GM21619 (cell line): ENCODE measurements around the gene HTRA2.

Source experiments
- ATAC-seq: cut with Tn5 transposase; IDR thresholded peaks from one replicate; pipeline ENCODE4 v1.9.1; 2021; ENCODE audit not compliant: unreplicated experiment

HTRA2 gene

DNA sequence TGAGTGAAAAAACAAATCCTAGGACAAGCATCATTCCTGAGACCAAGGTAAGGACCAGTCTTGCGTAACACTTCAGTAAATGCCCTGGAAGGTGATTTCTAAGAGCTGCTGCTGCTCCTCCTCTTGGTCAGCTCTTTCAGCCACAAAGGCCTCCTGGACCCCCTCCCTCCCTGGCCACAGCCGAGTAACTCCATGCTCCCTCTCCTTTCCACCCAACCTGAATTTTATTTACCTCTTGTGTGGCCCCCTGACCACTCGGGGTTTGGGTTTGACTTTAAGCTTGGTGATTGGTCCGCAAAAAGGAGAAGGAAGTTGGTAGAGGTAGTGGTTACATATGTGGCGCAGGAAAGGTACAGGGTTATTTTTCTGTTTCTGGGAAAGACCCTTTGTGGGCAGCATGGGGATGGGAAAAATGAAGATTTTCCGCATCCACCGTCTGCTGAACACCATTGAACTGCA, 9.2 kb downstream of the HTRA2 start:
- no peak for ATAC-seq

DNA sequence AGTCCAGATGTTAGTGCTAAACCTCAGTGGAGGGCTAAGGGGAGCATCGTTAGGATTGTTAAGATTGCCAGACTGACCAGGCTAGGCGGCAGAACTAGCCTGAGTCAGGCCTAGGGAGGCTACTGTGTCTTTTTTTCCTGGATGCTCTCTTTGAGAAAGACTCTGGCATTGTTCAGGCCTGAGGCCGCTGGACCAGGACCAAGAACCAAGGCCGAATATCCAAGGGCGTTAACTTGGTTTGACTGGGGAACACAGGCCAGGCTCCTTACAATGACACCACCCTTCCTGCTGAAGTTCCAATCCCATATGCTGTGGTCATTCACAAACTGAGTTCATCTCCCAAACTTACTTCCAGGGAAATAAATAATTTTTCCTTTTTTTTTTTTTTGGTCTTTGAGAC, 10.6 kb downstream of the HTRA2 start:
- no peak for ATAC-seq

DNA sequence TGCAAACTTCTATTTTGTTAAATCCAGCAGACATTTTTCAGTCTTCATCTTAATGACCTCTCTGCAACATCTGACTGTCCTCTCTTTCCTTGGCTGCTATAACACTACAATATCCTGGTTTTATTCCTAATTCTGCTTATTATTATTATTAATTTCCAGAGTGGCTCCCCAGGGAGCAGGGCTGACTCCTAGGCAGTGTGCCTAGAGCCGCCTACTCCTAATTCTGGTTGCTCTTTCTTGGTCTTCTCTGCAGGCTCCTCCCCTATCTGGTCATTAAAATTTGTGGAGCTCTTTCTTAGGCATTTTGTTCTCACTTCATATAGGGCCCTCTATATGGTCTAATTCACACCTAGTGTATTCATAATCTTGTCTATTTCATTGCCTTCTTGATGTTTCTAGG, 13.2 kb downstream of the HTRA2 start:
- ATAC-seq: no peak

DNA sequence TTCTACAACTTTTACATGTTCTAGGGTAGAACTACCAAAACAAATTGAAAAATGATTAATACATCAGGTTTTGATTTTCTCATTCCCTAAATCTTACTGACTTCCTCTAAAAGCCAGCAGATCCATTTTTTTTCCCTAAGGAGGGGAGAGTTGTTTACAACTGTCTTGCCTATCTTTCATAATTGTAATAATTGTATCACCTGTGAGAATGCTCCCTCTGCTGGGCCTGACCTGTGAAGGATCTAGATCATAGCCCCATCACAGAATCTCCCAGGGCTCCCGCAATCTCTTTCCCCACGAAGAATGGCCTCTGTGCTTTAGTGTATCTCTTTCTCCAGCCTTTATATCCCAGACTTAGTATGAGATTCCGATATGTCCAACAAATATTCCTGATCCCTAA, 14.9 kb downstream of the HTRA2 start:
- no peak for ATAC-seq

DNA sequence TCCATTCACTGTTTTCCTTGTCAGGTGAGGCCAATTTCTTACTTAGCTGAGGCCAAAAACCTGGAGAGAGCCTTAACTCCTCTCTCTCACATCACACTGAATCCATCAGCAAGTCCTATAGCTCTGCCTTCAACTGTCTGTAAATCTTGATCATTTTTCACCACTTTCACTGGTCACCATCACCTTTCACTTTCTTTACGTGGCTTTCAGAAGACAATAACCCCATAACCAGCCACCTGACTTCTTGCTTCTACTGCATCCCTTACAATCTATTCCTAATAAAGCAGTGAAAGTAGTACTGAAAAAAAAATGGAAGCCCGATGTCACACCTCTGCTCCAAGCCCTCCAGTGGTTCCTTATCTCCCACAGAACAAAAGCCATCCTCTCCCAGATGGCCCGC, 16.3 kb downstream of the HTRA2 start:
- ATAC-seq: no peak

GRCh38 chr2:74548285-74548899, 18.7 kb downstream of the HTRA2 start:
- no peak for ATAC-seq

- no peak for ATAC-seq
These were observed 19.4 kb downstream of the HTRA2 start for GRCh38 chr2:74548900-74549826.

- no peak for ATAC-seq
These were observed 20.5 kb downstream of the HTRA2 start for GRCh38 chr2:74550231-74550630.

- ATAC-seq: no peak
These were observed 21.8 kb downstream of the HTRA2 start for GRCh38 chr2:74551530-74551929.

- no peak for ATAC-seq
These were observed 22.5 kb downstream of the HTRA2 start for GRCh38 chr2:74551942-74552913.

- no peak for ATAC-seq
These were observed 23.4 kb downstream of the HTRA2 start for GRCh38 chr2:74552914-74553811.

DNA sequence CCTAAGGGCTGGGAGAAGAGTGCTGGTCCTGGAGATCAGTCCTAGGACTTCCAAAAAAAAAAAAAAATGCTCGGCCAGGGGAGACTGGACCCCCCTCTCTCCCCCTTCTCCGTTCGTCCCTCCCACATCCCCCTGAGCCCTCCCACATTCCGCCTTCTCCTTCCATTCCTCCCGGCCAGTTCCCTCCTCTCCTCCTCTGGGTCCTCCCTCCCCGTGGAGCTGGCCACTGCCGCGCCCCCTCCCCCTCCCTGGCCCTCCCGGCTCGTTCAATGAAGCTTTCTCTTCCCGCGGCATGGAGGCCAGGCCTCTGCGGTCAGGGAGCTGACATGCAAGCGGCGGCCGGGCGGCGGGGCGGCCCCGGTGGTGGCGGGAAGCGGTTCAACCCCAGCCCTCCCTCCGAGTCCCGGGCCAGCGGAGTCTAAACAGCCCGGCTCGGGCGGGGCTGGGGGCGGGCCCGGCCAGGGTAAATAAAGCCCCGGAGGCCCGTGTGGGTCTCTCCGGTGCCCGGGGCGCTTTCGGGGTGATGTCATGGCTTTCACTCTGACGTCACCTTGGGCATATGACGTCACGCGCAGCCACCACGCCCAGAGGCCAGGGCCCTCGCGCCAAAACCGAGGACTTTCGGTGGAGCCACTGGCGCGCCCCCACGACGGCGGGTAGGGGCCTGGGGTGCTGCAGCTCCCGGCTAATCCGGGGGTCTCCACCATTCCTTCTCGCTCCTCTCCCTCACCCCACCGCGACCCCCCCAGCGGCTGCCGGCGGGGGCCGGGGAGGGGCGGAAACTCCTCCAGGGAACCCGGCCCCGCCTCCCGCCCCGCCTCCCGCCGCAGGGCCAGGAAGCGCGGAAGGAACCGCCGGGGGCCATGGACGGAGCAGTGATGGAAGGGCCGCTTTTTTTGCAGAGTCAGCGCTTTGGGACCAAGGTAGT, 24.4 kb downstream of the HTRA2 start, which contains the start of the genes DOK1 and LOXL3:
TSS of gene DOK1 (plus strand) at position 829 of the 928 bp plus-strand sequence. CDS start at position 864, 35 bp downstream.
TSS of gene LOXL3 (minus strand) at position 51 of the 928 bp plus-strand sequence. CDS start 1,308 bp downstream, outside the sequence.
- peak; percentile 47 for ATAC-seq

DNA sequence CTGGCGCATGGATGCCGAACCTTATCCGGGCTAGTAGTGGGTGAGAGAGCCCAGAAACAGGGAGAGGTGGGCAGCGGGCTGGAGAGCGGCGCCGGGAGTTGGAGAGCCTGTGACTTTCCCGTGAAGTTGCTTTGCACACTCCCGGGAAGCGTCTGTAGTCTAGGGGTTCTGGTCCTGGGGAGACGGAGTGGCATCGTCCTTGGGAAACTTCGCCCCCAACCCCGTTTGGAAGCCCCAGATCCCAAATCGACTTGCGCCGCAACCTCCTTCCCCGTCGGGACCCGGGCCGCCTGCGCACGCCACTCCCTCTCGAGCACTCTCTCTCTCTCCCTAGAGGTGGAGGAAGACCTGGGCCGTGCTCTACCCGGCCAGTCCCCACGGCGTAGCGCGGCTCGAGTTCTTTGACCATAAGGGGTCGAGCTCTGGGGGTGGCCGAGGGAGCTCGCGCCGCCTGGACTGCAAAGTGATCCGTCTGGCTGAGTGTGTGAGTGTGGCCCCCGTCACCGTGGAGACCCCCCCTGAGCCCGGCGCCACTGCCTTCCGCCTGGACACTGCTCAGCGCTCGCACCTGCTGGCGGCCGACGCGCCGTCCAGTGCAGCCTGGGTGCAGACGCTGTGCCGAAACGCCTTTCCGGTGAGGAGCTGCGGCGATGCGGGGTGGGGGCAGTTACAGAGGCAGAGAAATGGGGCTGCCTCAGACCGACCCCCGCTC, 25.2 kb downstream of the HTRA2 start:
- peak; percentile 35 for ATAC-seq

DNA sequence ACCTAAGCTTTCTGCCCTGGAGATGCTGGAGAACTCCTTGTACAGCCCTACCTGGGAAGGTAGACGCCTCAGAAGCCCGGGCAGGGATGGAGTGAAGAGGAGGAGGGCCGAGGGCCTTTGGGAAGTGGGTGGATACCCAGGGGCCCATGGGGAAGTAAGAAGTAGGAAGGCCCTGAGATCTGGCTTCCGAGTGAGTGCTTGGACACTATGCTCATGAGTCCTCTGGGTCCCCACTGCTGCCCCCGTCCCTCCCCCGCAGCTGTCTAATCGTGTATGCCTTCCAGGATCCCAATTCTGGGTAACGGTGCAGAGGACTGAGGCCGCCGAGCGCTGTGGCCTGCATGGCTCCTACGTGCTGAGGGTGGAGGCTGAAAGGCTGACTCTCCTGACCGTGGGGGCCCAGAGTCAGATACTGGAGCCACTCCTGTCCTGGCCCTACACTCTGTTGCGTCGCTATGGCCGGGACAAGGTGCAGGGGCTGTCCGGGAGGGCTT, 25.9 kb downstream of the HTRA2 start:
- no peak for ATAC-seq

DNA sequence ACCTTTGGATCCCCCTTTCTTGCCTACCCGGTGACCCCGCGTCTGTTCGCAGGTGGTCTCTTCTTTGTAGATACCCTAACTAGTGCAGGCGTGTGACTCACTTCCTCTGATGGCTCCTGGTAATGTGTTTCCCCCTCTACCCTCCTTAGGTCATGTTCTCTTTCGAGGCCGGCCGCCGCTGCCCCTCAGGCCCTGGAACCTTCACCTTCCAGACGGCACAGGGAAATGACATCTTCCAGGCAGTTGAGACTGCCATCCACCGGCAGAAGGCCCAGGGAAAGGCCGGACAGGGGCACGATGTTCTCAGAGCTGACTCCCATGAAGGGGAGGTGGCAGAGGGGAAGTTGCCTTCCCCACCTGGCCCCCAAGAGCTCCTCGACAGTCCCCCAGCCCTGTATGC, 26.4 kb downstream of the HTRA2 start:
- no peak for ATAC-seq

GRCh38 chr2:74556831-74557370, 27.2 kb downstream of the HTRA2 start:
- no peak for ATAC-seq
